Measurements from ENCODE around the gene TAOK3.

TAOK3 gene

DNA sequence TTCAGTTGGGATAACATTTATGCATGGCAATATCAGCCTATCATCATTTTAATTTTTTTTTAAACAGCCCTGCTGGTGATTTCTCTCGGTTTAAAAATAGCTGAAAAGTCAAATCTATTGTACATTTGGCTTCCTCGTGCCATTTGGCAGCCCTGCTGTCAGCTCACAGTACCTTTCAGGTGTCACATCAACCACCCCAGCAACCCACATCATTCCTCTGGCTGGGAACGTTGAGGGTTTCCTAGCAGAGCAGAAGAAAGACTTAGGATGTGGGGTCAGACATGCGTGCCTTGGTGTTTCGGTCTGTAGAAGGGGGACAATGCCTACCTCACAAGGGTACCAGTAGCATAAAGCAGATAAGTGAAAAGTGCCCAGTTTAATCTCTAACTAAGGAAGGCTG lies 221.0 kb downstream of the TAOK3 start:
- H2AFZ ChIP-seq (ENCODE audit: low read length), result no peak overlapping the region
- no peaks in the 10 kb centered on the region for H3K4me1 ChIP-seq (ENCODE audit: low read length)
- H3K4me3 ChIP-seq (ENCODE audit: low read length), result no peak overlapping the region
- no peaks in the 10 kb centered on the region for H4K20me1 ChIP-seq (ENCODE audit: insufficient read depth, low read length)
- no peak for DNase-seq
- no peaks in the 10 kb centered on the region for H3K79me2 ChIP-seq (ENCODE audit: low read length)
- H3K9me3 ChIP-seq (replicated peaks; ENCODE audit: insufficient read depth, low read length), result no peaks in the 10 kb centered on the region
- H3F3A ChIP-seq (ENCODE audit: insufficient read depth, low read length), result no peaks in the 10 kb centered on the region
- no peaks in the 10 kb centered on the region for H3K9me2 ChIP-seq (replicated peaks; ENCODE audit: insufficient read depth, low read length)
- H3K36me3 ChIP-seq (replicated peaks; ENCODE audit: insufficient read depth, low read length), result no peaks in the 10 kb centered on the region
- no peak overlapping the region for H3K9ac ChIP-seq (ENCODE audit: low read length)
- TF ChIP-seq, protein P1, sequence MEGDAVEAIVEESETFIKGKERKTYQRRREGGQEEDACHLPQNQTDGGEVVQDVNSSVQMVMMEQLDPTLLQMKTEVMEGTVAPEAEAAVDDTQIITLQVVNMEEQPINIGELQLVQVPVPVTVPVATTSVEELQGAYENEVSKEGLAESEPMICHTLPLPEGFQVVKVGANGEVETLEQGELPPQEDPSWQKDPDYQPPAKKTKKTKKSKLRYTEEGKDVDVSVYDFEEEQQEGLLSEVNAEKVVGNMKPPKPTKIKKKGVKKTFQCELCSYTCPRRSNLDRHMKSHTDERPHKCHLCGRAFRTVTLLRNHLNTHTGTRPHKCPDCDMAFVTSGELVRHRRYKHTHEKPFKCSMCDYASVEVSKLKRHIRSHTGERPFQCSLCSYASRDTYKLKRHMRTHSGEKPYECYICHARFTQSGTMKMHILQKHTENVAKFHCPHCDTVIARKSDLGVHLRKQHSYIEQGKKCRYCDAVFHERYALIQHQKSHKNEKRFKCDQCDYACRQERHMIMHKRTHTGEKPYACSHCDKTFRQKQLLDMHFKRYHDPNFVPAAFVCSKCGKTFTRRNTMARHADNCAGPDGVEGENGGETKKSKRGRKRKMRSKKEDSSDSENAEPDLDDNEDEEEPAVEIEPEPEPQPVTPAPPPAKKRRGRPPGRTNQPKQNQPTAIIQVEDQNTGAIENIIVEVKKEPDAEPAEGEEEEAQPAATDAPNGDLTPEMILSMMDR (IDR thresholded peaks at IDR 0.05; ENCODE audit: low read length), result no peak
- TF ChIP-seq EZH2 (optimal IDR thresholded peaks at IDR 0.05; ENCODE audit: low read depth, low read length) (no peak), EZH2phosphoT487 (IDR thresholded peaks at IDR 0.05; ENCODE audit: low read length) (no peak)
- no peak overlapping the region for H3K27ac ChIP-seq (ENCODE audit: low read length)
- no peaks in the 10 kb centered on the region for H3K27me3 ChIP-seq (replicated peaks; ENCODE audit: insufficient read depth, low read length)
- H3K4me2 ChIP-seq (ENCODE audit: low read depth, low read length), result no peak overlapping the region

- TF ChIP-seq, protein P1 (IDR thresholded peaks at IDR 0.05; ENCODE audit: low read length), result no peak
- no peak for TF ChIP-seq EZH2phosphoT487 (IDR thresholded peaks at IDR 0.05; ENCODE audit: low read length)
- TF ChIP-seq EZH2 (optimal IDR thresholded peaks at IDR 0.05; ENCODE audit: low read depth, low read length), result no peak
- no peaks in the 10 kb centered on the region for H3K36me3 ChIP-seq (replicated peaks; ENCODE audit: insufficient read depth, low read length)
These were observed 222.1 kb downstream of the TAOK3 start for GRCh38 chr12:118150625-118151024.

DNA sequence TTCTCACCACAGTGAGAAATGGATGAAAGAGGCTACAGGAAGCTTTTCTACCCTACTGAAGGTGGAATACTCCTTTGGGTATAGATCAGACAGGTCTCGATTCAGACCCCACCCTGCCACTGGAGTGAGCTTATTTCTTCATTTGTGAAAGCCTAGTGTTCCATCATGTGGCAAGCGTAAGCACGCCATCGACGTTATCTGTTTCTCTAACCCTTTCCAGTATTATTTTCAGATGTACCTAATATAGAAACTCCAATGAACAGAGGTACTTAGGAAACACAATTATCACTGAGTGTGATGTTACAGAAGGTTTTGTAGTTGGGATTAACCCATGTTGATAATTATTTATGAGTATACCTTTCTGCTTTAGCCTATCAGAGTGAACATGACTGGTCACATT lies 224.4 kb downstream of the TAOK3 start:
- DNase-seq, result no peak
- no peaks in the 10 kb centered on the region for H3K36me3 ChIP-seq (replicated peaks; ENCODE audit: insufficient read depth, low read length)
- no peaks in the 10 kb centered on the region for H3K4me1 ChIP-seq (ENCODE audit: low read length)
- H2AFZ ChIP-seq (ENCODE audit: low read length), result no peak overlapping the region
- no peaks in the 10 kb centered on the region for H3K9me2 ChIP-seq (replicated peaks; ENCODE audit: insufficient read depth, low read length)
- H3K4me3 ChIP-seq (ENCODE audit: low read length), result no peak overlapping the region
- no peaks in the 10 kb centered on the region for H3K27me3 ChIP-seq (replicated peaks; ENCODE audit: insufficient read depth, low read length)
- no peaks in the 10 kb centered on the region for H3K9me3 ChIP-seq (replicated peaks; ENCODE audit: insufficient read depth, low read length)
- no peaks in the 10 kb centered on the region for H4K20me1 ChIP-seq (ENCODE audit: insufficient read depth, low read length)
- no peaks in the 10 kb centered on the region for H3F3A ChIP-seq (ENCODE audit: insufficient read depth, low read length)
- no peaks in the 10 kb centered on the region for H3K79me2 ChIP-seq (ENCODE audit: low read length)
- H3K27ac ChIP-seq (ENCODE audit: low read length), result no peak overlapping the region
- no peak overlapping the region for H3K9ac ChIP-seq (ENCODE audit: low read length)
- TF ChIP-seq, protein P1 (IDR thresholded peaks at IDR 0.05; ENCODE audit: low read length), result no peak
- TF ChIP-seq EZH2phosphoT487 (IDR thresholded peaks at IDR 0.05; ENCODE audit: low read length), result no peak
- no peak for TF ChIP-seq EZH2 (optimal IDR thresholded peaks at IDR 0.05; ENCODE audit: low read depth, low read length)
- H3K4me2 ChIP-seq (ENCODE audit: low read depth, low read length), result no peak overlapping the region

More at GRCh38 chr12:118150625-118151024, 222.1 kb downstream of the TAOK3 start:
- no peak overlapping the region for H3K27ac ChIP-seq (ENCODE audit: low read length)
- H3K27me3 ChIP-seq (replicated peaks; ENCODE audit: insufficient read depth, low read length), result no peaks in the 10 kb centered on the region
- H2AFZ ChIP-seq (ENCODE audit: low read length), result no peak overlapping the region
- H3K79me2 ChIP-seq (ENCODE audit: low read length), result no peaks in the 10 kb centered on the region
- H3K9me2 ChIP-seq (replicated peaks; ENCODE audit: insufficient read depth, low read length), result no peaks in the 10 kb centered on the region
- no peaks in the 10 kb centered on the region for H3F3A ChIP-seq (ENCODE audit: insufficient read depth, low read length)
- no peak overlapping the region for H3K4me3 ChIP-seq (ENCODE audit: low read length)
- H3K9me3 ChIP-seq (replicated peaks; ENCODE audit: insufficient read depth, low read length), result no peaks in the 10 kb centered on the region
- H3K4me2 ChIP-seq (ENCODE audit: low read depth, low read length), result no peak overlapping the region
- no peaks in the 10 kb centered on the region for H4K20me1 ChIP-seq (ENCODE audit: insufficient read depth, low read length)
- H3K4me1 ChIP-seq (ENCODE audit: low read length), result no peaks in the 10 kb centered on the region
- H3K9ac ChIP-seq (ENCODE audit: low read length), result no peak overlapping the region
- DNase-seq, result no peak
